Activated CD8-positive, alpha-beta memory T cell treated with anti-CD3 and anti-CD28 coated beads for 1 hour (primary cell): Measurements from ENCODE around the gene AMY1B.
"Not testable (repeated sequence)": the region's sequence is repeated elsewhere in the genome, so short reads cannot be mapped to it uniquely, and the experiment has no call there.

ENCODE experiments used
- DNase-seq, 2 donors: peaks; one replicate each; pipeline ENCODE4 v3.0.0-alpha.2; 2020; ENCODE audit warnings: low read depth in 1 of 2; ENCODE audit errors: extremely low read depth in 1 of 2

The AMY1B gene

DNA sequence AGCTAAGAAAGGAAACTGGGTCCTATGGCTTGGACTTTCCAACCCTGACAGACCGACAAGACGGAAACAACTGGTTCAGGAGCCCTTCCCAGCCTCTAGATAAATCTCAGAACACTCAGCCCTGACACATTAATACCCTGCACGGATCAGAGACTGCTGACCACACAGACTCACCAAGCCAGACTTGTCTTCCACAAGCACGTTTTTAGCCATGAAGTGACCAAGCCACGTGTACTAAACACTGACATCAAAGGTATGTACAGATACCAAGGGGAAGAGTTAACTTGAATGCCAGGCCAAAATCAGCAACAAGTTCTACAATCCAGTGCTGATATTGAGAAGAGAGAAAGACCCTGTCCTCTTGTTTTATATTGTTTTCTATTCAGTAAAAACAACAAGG lies at the start of gene AMY1B:
TSS of gene AMY1B (minus strand) at position 101 of the 400 bp plus-strand sequence. CDS start 571 bp downstream, outside the sequence.
- DNase-seq = not testable (repeated sequence)

DNA sequence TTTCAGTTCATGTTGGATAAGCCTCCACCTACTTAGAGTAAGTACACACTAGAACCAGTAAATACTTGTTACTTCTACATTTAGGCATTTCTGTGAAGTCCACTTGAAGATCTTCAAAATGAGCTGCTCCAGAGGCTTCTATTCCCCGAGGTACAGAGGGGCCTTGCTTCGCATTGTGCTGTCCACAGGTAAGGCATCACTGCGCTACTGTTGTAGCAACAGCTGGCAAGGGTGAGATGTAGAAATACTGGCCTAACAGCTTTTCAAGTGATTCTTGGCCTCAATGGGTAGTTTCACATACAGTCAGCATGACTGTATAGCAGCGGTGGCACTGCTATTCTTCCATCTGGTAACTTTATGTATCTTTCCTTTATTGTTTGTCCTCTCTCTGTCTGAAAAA lies 49.0 kb upstream of the AMY1B start:
- DNase-seq = not testable (repeated sequence)

DNA sequence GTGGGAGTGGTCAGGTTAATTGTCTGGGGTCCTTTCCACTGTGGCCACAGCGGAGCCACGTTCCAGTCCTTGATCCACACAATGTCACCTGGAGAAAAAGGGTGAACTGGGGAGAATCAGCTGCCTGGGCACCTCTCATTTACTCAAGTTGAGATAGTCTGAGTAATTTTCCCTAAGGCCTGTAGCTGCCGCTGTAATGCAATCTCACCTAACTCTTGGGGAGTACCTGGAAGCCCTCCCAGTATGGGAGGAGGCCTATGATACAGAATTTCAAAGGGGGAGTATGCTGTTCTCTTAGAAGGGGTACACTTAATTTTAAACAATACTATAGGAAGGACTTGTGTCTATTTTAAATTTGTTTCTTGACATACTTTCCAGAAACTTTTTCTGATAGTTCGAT lies 48.4 kb upstream of the AMY1B start:
- not testable (repeated sequence) for DNase-seq

DNA sequence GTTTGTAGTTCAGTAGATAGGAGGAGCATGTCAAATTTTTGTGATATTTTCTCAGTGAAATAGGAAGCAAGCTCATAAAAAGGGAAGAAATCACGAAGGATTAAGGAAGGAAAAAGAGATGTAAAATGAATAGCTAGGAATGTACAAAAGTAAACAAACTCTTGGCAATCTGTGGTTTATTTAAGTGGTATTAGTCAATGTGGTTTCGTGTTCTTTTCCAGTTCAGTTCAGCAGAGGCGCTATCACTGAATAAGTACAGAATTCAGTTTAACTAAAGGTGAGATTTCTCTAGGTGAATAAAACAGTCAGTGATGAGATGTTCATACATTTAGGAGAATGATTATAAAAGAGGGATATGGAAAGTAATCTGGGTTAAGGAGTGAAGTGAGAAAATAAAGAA lies 42.0 kb upstream of the AMY1B start:
- DNase-seq = not testable (repeated sequence)

DNA sequence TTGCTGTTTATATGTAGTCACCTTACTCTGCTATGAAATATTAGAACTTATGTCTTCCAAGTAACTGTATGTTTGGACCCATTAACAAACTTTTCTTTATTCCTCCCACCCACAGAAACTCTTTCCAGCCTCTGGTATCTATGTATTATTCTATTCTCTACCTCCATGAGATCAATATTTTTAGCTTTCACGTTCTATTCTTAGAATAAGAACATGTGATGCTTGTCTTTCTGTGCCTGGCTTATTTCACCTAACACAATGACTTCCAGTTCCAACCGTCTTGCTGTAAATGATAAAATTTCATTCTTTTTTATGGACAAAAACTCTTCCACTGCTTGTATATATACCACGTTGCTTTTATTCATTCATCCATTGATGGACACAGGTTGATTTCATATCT lies 39.3 kb upstream of the AMY1B start:
- DNase-seq = not testable (repeated sequence)

DNA sequence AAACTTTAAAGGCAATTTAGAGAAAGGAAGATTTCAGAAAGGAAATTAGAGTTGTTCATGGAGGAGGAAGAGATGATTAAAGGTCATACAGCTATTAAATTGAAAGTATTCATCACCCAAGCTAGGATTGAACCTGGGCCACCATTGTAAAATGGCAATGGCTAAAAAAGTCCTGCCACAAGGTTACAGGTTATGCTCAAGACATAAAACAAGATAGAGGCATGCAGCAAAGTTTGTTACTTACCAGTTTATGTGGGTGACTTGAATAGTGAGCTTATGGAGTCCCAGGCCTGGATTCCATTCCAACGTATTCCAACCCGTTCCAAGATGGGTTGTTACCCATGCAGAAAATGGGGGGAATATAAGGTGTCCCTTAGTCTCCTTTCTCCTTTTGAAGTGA lies 25.5 kb upstream of the AMY1B start:
- not testable (repeated sequence) for DNase-seq

DNA sequence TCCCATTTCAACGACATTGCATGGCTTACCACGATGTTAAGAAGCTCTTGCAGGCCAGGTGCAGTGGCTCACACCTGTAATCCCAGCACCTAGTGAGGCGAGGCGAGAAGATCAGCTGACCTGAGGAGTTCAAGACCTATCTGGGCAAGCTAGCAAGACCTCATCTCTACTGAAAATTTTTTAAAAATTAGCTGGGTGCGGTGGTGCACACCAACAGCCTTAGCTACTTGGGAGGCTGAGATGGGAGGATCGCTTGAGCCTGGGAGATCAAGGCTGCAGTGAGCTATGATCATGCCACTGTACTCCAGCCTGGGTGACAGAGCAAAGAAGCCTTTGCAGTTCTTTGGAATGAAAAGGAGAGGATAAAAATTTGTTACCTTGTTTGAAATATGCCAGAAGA lies 21.4 kb upstream of the AMY1B start:
- DNase-seq = not testable (repeated sequence)

DNA sequence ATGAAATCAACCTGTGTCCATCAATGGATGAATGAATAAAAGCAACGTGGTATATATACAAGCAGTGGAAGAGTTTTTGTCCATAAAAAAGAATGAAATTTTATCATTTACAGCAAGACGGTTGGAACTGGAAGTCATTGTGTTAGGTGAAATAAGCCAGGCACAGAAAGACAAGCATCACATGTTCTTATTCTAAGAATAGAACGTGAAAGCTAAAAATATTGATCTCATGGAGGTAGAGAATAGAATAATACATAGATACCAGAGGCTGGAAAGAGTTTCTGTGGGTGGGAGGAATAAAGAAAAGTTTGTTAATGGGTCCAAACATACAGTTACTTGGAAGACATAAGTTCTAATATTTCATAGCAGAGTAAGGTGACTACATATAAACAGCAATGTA lies 14.4 kb upstream of the AMY1B start:
- not testable (repeated sequence) for DNase-seq

DNA sequence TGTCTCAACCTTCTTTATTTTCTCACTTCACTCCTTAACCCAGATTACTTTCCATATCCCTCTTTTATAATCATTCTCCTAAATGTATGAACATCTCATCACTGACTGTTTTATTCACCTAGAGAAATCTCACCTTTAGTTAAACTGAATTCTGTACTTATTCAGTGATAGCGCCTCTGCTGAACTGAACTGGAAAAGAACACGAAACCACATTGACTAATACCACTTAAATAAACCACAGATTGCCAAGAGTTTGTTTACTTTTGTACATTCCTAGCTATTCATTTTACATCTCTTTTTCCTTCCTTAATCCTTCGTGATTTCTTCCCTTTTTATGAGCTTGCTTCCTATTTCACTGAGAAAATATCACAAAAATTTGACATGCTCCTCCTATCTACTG lies 11.7 kb upstream of the AMY1B start:
- not testable (repeated sequence) for DNase-seq

DNA sequence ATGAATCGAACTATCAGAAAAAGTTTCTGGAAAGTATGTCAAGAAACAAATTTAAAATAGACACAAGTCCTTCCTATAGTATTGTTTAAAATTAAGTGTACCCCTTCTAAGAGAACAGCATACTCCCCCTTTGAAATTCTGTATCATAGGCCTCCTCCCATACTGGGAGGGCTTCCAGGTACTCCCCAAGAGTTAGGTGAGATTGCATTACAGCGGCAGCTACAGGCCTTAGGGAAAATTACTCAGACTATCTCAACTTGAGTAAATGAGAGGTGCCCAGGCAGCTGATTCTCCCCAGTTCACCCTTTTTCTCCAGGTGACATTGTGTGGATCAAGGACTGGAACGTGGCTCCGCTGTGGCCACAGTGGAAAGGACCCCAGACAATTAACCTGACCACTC lies 5.2 kb upstream of the AMY1B start:
- not testable (repeated sequence) for DNase-seq

DNA sequence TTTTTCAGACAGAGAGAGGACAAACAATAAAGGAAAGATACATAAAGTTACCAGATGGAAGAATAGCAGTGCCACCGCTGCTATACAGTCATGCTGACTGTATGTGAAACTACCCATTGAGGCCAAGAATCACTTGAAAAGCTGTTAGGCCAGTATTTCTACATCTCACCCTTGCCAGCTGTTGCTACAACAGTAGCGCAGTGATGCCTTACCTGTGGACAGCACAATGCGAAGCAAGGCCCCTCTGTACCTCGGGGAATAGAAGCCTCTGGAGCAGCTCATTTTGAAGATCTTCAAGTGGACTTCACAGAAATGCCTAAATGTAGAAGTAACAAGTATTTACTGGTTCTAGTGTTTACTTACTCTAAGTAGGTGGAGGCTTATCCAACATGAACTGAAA lies 4.7 kb upstream of the AMY1B start:
- not testable (repeated sequence) for DNase-seq

DNA sequence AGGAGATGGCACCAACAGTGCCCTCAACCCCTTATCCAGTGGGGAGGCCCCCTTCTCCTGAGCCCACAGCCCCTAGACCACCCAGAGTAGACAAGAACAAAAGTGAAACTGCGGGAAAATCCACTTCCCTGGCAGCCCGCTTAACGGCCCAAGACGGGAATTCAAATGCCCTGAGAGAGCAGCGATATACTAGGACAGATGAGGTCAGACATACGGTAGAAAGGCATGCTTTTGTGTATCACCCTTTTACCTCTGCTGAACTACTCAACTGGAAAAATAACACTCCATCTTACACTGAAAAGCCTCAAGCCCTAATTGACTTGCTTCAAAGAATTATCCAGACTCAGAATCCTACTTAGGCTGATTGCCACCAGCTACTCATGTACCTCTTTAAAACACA lies 1.4 kb upstream of the AMY1B start:
- DNase-seq = not testable (repeated sequence)

DNA sequence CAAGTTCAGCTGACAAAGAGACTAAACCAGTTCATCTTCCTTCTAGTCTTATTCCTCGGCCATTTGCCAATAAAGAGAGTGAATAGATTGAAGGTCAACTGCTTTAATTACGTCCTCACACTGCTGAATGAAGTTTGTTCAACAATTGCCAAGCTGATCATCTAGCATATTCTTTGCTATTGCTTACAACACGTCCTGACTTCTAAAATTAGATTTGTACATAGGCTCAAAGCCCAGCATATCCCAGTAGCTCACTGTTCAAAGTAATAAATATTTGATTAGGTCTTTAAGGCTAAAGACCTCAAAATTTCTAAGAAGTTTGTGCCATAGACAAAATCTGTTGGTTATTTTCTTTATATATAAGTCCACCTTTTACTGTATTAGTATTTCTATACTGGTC lies 19.7 kb downstream of the AMY1B start:
- not testable (repeated sequence) for DNase-seq

DNA sequence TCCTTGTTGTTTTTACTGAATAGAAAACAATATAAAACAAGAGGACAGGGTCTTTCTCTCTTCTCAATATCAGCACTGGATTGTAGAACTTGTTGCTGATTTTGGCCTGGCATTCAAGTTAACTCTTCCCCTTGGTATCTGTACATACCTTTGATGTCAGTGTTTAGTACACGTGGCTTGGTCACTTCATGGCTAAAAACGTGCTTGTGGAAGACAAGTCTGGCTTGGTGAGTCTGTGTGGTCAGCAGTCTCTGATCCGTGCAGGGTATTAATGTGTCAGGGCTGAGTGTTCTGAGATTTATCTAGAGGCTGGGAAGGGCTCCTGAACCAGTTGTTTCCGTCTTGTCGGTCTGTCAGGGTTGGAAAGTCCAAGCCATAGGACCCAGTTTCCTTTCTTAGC lies 40.5 kb downstream of the AMY1B start, which contains the start of gene AMY1A:
TSS of gene AMY1A (plus strand) at position 301 of the 400 bp plus-strand sequence. CDS start 571 bp downstream, outside the sequence.
- DNase-seq = not testable (repeated sequence)

DNA sequence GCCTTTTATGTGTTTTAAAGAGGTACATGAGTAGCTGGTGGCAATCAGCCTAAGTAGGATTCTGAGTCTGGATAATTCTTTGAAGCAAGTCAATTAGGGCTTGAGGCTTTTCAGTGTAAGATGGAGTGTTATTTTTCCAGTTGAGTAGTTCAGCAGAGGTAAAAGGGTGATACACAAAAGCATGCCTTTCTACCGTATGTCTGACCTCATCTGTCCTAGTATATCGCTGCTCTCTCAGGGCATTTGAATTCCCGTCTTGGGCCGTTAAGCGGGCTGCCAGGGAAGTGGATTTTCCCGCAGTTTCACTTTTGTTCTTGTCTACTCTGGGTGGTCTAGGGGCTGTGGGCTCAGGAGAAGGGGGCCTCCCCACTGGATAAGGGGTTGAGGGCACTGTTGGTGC lies 41.9 kb downstream of the AMY1B start:
- DNase-seq = not testable (repeated sequence)

DNA sequence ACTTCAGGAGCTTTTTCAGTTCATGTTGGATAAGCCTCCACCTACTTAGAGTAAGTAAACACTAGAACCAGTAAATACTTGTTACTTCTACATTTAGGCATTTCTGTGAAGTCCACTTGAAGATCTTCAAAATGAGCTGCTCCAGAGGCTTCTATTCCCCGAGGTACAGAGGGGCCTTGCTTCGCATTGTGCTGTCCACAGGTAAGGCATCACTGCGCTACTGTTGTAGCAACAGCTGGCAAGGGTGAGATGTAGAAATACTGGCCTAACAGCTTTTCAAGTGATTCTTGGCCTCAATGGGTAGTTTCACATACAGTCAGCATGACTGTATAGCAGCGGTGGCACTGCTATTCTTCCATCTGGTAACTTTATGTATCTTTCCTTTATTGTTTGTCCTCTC lies 45.1 kb downstream of the AMY1B start:
- DNase-seq = not testable (repeated sequence)

DNA sequence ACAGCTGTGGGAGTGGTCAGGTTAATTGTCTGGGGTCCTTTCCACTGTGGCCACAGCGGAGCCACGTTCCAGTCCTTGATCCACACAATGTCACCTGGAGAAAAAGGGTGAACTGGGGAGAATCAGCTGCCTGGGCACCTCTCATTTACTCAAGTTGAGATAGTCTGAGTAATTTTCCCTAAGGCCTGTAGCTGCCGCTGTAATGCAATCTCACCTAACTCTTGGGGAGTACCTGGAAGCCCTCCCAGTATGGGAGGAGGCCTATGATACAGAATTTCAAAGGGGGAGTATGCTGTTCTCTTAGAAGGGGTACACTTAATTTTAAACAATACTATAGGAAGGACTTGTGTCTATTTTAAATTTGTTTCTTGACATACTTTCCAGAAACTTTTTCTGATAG lies 45.7 kb downstream of the AMY1B start:
- DNase-seq = not testable (repeated sequence)

DNA sequence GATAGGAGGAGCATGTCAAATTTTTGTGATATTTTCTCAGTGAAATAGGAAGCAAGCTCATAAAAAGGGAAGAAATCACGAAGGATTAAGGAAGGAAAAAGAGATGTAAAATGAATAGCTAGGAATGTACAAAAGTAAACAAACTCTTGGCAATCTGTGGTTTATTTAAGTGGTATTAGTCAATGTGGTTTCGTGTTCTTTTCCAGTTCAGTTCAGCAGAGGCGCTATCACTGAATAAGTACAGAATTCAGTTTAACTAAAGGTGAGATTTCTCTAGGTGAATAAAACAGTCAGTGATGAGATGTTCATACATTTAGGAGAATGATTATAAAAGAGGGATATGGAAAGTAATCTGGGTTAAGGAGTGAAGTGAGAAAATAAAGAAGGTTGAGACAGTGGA lies 52.1 kb downstream of the AMY1B start:
- DNase-seq = not testable (repeated sequence)

DNA sequence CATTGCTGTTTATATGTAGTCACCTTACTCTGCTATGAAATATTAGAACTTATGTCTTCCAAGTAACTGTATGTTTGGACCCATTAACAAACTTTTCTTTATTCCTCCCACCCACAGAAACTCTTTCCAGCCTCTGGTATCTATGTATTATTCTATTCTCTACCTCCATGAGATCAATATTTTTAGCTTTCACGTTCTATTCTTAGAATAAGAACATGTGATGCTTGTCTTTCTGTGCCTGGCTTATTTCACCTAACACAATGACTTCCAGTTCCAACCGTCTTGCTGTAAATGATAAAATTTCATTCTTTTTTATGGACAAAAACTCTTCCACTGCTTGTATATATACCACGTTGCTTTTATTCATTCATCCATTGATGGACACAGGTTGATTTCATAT lies 54.8 kb downstream of the AMY1B start:
- DNase-seq = not testable (repeated sequence)
